GM04504 (cell line): Measurements from ENCODE around the gene EFCAB5.
"Not testable (repeated sequence)": the region's sequence is repeated elsewhere in the genome, so short reads cannot be mapped to it uniquely, and the experiment has no call there.

ENCODE experiments used
- DNase-seq: peaks from one replicate; pipeline ENCODE4 v3.0.0-alpha.2; 2012; ENCODE audit warnings: low read depth

Gene EFCAB5

DNA sequence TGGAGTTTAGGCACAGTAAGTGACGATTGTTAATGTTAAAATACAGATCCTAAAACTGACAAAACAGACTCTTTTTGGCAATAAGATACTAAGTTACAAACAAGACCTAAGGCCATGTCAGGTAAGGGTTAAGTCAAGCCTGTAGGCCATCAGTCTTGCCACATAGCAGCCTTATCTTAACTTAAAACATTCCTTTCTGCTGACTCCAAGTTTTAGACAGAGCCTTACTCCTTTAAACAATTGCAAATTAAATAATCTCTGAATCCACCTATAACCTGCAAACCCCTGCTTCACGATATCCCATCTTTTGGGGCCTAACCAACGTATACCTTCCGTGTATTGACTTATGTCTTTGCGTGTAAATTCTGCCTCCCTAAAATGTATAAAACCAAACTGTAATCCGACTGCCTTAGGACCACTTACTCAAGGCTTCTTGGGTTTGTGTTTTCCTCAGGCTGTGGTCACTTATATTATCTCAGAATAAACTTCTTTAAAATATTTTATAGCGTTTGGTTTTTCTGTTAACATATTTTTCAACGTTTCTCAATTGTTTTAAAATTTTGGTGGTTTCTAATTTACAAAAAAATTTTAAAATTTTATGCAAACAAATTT lies 64.4 kb downstream of the EFCAB5 start:
- DNase-seq, result no peak

DNA sequence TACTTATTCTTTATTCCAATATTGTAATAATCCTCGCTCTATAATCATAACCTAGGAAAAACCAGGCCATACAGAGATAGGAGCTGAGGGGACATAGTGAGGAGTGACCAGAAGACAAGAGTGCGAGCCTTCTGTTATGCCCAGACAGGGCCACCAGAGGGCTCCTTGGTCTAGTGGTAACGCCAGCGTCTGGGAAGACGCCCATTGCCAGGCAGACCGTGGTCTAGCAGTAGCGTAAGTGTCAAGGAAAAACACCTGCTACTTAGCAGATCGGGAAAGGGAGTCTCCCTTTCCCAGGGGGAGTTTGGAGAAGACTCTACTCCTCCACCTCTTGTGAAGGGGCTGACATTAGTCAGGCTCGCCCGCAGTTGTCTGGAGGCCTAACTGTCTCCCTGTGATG lies 70.5 kb downstream of the EFCAB5 start:
- DNase-seq, result not testable (repeated sequence)

DNA sequence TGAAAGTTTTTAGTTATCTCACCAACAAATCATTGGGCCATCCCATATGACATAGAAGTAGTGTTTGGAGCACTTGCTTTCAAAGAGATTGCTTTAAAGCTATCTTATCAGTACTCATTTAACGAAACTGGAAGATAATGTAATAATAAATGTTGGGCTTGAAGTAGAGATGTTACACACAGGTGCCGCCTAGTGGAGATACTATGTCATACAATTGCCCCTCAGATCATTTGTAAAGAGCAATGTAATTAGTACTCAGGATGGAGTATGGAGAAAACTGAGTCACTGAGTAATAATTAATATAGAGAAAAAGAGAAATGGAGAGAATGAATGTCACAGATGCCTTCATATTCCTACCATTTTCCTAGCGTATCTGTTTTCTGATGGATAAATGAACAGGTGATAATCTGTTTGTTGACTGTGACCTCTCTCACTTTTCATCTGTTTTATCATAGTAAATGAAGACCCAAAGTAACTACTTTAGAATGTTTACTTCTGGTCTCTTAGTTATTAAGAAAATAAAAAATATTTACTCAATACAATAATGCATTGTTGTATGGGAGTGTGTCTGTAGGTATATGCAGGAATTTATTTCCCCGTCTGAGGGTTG lies 80.4 kb downstream of the EFCAB5 start:
- DNase-seq, result peak; percentile 10

DNA sequence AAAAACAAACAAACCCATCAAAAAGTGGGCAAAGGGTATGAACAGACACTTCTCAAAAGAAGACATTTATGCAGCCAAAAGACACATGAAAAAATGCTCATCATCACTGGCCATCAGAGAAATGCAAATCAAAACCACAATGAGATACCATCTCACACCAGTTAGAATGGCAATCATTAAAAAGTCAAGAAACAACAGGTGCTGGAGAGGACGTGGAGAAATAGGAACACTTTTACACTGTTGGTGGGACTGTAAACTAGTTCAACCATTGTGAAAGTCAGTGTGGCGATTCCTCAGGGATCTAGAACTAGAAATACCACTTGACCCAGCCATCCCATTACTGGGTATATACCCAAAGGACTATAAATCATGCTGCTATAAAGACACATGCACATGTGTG lies 83.9 kb downstream of the EFCAB5 start:
- not testable (repeated sequence) for DNase-seq

DNA sequence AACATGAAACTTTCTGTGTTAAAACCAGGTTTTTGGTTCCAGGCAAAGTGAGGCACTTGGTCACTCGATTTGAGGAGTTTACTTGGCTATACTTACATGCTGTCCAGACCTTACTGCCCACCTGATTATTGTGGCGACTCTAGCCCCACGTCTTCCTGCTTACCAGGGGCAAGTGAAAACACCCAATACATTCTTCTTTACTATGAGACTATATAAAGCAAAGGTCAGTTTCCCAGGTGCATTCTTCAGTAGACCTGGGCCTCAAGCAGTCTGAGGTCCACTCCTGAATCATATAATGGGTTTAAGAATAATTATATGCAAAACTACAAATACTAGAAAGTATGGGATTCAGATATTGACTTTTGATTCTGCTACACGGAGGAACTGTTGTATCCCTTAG lies 86.2 kb downstream of the EFCAB5 start:
- no peak for DNase-seq

DNA sequence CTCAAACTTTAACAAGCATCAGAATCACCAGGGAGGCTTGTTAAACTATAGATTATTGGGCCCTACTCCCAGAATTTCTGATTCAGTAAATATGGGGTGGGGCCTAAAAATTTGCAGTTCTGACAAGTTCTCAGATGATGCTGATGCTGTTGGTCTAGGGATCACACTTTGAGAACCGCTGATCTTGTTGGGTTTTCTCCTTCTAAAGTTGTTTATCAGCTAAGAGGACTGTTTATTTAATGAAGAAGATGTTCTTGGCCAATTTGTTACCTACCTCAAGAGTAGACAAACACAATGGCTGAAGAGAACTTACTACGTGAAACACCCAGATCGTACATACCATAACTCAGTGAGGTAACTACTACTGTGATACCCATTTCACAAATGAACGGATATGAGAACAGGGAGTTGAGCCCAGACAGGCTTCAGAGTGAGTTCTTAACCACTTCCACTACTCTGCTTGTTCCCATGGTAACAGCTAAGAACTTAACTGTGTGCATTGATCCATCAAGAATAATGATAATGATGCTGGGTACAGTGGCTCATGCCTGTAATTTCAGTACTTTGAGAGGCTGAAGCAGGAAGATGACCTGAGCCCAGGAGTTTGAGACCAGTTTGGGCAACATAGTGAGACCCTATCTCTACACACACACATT lies 89.9 kb downstream of the EFCAB5 start:
- DNase-seq, result no peak

DNA sequence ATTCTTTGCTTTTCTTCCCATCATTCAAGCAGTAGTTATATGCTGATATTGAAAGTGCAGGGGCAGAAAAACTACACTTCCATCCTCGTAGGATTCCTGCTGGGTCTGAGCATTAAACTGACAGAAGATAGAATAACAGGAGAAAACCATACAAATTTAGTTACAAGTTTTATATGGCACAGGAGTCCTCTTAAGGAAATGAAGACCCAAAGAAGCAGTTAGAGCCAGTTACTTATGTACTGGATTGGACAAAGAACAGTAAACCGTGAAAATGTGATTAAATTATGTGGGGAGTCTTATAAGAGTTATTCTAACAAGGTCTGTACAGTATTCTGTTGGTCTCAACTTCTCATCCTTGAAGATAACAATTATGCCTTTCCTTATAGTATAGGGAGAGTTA lies 93.9 kb downstream of the EFCAB5 start:
- DNase-seq, result no peak

DNA sequence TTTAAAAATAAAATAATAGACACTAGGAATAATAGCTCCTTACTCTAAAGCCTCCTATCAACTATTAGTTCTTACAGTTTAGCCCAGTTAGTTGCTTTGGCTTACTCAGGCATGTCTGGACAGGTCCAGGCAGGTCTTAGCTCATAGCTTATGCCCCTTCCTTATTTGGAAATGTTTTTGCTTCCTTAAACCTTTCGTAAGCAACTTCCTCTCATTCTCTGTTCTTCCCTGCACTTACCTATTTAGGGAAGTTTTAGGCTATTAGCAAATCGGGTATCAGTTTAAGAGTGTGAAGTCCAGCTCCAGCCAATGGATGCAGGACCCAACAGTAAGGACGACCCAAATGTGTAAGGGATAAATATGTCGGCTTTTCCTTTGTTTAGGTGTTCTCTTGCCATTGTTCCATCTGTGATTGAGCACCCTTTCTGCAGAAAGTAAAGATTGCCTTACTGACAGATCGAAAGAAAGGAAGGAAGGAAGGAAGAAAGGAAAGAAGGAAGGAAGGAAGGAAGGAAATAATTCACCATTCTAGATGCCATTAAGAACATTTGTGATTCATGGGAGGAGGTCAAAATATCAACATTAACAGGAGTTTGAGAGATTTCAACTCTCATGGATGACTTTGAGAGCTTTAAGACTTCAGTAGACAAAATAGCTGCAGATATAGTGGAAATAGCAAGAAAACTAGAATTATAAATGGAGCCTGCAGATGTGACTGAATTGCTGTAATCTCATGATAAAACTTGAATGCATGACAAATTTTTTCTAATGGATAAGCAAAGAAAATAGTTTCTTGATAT lies 99.5 kb downstream of the EFCAB5 start:
- DNase-seq, result not testable (repeated sequence)

DNA sequence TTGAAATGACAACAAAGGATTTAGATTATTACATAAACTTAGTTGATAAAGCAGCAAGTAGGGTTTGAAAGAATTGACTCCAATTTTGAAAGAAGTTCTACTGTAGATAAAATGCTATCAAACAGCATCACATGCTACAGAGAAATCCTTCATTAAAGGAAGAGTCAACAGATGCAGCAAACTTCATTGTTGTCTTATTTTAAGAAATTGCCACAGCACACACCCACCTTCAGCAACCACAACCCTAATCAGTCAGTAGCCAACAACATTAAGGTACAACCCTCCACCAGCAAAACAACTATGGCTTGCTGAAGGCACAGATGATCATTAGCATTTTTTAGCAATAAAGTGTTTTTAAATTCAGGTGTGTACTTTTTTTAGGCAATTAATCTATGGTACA lies 100.1 kb downstream of the EFCAB5 start:
- no peak for DNase-seq

DNA sequence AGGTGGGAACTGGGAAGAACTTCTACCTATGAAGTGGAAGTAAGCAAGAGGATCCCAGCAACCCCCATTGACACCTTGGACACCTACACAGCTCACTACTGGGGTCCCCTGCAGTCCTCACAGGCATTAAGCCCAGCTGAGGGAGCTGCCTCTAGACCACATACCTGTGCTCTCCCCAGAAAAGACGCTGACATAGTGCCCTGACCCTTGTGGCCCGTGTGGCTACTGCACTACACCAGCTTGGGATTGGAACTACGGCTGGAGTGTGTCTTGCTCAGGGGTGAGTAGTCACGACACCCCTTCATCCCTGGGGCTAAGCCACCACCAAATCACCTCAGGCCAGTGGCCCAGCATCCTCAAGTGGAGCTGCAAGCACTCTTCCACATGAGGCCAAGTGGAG lies 120.9 kb downstream of the EFCAB5 start:
- no peak for DNase-seq

DNA sequence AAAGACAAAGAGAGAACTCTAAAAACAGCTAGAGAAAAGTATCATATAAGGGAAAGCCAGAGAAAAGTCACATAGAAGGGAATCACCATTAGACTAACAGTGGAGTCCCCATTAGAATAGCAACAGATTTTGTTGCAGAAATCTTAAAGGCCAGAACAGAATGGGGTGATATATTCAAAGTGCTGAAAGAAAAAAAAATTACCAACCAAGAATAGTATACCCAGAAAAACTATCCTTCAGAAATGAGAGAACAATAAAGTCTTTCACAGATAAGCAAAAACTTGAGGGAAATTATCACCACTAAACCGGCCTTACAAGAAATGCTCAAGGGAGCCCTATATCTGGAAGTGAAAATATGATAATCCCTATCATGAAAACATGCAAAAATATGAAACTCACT lies 123.3 kb downstream of the EFCAB5 start:
- DNase-seq, result no peak

DNA sequence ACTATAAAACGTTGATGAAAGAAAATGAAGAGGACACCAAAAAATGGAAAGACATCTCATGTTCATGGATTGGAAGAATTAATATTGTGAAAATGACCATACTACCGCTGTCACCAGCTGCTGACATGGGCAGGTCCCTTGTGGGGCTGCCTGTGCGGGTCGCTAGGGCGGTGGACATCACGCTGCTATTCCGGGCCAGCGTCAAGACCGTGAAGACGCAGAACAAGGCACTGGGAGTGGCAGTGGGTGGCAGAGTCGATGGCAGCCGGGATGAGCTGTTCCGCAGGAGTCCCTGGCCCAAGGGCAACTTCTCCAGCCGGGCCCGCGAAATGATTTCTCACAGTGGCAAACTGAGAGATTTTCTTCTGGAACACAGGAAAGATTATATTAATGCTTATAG lies 127.0 kb downstream of the EFCAB5 start:
- DNase-seq, result no peak

DNA sequence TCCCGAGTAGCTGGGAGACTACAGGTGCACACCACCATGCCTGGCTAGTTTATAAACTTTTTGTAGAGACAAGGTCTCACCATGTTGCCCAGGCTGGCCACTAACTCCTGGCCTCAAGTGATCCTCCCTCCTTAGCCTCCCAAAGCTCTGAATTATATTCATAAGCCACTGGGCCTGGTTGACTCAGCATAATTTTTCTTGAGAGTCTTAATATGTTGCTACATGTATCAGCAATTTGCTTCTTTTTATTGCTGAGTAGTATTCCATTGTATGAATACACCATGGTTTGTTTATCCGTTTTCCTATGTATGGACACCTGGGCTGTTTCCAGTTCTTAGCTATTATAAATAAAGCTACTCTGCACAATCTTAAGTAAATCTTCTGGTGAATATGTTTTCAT lies 132.8 kb downstream of the EFCAB5 start:
- no peak for DNase-seq

DNA sequence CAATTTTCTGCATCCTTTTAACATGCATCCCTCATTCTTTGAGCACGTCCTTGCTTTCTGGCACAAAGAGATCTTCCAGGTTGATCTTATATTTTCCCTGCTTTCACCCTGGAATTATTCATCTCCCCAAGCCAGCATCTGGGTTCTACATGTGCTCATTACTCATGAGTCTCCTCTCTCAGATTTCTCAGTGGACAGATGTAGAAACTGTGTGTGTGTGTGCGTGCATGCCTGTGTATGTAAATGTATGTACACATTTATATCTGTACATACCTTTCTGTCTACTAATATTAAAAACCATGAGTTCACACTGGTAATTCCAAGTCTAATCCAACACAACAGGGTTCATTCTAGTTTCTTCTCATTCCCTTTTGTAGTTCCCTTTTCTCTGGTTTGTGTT lies 133.3 kb downstream of the EFCAB5 start:
- DNase-seq, result no peak

DNA sequence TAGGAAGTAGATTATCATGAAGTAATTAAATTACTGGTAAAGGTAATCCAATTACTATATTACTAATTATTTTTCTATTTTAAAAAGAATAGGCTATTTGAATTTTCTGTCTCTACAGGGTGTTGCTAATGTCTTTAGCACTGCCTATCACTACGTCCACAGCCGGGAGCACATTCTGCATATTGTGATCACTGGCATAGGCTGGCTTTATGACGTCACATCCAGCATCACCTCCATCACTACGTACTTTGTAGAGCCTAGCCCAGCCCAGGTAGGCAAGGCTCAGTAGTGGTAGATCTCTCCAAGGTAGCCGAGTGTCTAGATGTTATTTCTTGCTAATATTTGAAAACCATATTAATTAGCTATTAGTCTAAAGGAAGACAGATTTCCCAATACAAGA lies 141.3 kb downstream of the EFCAB5 start:
- DNase-seq, result no peak

DNA sequence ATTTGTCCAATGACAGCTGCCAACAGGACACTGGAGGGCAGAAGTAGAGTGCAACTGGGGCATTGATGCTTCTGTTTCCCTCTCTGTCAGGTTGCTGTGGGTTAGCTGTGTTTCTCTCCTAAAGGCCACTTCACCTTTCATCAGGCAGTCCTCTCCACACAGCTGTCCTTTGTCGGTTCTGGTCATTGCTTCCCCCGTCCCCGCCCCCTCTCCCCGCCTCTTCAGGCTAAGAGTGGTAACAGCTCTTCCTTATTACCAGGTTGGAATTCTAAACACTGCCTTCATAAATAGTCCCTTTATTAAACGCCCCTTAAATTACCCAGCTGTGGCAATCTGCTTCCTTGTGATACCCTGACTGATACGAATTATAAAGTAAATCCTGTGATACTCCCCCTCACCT lies 143.4 kb downstream of the EFCAB5 start:
- DNase-seq, result no peak

DNA sequence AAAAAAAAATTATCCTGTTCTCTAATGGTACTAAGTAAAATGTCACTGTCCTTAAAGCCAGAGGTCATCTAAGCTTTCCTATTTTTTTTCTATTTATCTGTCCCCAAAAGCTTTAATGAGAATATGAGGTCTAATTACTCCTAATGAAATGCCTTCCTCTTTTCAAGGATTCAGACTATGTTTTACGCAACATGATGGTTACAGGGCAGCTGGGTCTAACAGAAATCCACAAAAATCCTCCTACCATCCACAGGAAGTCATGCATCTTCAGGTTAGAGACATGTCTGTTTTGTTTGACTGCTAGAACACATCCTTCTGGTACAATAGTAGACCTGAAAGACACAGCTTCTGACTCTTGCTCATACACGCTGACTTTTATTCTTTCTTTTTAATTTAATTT lies 145.5 kb downstream of the EFCAB5 start:
- no peak for DNase-seq

DNA sequence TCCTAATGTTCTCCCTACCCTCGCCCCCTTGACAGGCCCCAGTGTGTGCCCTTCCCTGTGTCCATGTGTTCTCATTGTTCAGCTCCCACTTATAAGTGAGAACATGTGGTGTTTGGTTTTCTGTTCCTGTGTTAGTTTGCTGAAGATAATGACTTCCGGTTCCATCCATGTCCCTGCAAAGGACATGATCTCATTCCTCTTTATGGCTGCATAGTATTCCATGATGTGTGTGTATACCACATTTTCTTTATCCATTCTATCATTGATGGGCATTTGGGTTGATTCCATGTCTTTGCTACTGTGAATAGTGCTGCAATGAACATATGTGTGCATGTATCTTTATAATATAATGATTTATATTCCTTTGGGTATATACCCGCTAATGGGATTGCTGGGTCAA lies 146.0 kb downstream of the EFCAB5 start:
- not testable (repeated sequence) for DNase-seq

DNA sequence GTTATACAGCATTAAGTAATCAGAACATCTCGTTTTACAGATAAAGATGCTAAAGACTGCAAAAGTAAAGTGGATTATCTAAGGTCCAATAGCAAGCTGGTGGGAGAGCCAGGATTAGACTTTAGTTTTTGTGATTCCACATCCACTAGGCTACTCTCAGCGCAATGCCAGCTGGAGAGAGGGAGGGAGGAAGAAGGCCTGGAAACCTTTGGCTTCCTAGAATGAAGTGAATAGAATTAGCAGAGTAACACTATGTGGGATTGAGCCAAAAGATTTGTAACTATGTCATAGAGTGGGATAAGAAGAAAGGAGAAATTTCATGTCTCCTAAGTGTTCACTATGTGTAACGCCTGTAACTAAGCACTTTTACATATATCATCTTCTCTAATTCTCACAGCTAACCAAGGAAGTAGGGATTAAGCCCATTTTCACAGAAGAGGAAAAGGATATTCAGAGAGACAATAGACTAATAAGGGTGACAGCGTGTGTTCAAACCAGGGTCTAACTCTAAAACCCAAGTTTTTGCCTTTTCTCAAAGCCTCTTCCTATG lies 149.8 kb downstream of the EFCAB5 start:
- DNase-seq, result no peak

DNA sequence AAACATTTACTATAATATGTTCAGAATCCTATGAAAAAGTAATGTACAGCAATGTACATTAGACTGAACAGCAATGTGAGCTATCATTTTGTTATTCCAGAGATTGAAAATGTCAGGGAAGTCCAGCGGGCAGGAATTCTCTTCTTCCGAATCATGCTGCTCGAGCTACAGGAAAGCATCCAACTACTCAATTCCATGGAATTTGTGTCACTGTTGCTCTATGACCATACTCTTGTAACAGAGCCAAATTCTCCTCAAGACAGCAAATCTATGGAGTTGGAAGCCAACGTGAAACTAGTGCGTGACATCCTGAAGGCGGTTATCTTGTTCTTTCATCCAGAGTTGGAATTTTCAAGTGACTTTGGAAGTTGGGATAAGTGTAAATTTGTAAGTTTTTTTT lies 150.3 kb downstream of the EFCAB5 start:
- DNase-seq, result peak; percentile 66

DNA sequence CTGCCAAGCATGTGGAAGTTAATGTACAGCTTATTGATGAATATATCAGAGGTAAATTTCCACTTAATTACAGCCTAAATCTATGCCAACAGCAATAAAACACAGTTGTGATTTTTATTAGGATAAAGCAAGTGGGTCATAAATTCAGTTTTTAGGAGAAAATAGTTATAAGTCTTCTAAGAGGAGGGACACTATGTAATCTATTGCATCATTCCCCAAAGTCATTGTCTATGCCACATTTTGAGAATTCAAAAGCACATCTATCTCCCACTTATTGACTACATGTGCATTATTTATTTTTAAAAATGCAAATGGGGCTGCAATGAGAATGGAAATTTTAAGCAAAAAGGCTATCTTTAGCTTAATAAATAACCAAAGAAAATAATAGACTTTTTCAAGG lies 151.5 kb downstream of the EFCAB5 start:
- no peak for DNase-seq

DNA sequence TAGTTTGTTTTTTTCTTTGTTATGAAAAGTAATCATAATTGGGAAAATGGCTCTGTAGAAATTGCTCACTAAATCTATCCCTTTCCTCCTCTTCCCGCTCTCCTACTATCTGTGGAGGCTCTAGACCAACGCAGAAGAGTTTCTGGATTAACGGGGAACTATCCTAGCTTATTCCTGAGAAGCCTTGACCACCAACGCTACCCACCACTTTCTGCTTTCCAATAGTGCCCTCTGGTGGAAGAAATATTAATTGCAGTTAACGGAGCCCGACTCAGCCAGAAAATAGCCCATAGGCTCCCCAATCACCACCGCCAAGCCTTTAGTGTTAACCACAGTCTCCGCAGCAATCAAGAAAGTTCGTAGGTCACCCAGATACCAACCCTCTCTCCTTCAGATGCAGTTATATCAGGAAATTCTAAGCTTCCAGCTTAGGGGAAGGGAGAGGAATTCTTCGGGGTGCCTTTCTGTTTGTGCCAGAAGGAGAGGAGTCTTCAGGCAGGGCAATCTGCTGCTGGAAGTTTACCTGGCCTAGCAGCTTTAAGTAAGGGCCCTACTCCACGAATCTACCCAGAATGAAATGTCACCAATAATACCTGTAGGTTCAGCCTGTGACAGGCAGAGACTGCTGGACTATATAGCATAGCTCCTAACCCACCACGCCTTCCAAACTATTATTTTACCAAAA lies 152.2 kb downstream of the EFCAB5 start:
- DNase-seq, result no peak
